ENCODE data around the gene THAP12. TPM values are rescaled to one million over a fixed set of nuclear protein-coding genes. Genes with fewer than 3 reads are reported as not detected.

Gene THAP12, protein sequence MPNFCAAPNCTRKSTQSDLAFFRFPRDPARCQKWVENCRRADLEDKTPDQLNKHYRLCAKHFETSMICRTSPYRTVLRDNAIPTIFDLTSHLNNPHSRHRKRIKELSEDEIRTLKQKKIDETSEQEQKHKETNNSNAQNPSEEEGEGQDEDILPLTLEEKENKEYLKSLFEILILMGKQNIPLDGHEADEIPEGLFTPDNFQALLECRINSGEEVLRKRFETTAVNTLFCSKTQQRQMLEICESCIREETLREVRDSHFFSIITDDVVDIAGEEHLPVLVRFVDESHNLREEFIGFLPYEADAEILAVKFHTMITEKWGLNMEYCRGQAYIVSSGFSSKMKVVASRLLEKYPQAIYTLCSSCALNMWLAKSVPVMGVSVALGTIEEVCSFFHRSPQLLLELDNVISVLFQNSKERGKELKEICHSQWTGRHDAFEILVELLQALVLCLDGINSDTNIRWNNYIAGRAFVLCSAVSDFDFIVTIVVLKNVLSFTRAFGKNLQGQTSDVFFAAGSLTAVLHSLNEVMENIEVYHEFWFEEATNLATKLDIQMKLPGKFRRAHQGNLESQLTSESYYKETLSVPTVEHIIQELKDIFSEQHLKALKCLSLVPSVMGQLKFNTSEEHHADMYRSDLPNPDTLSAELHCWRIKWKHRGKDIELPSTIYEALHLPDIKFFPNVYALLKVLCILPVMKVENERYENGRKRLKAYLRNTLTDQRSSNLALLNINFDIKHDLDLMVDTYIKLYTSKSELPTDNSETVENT
- 10 to 100 TPM; 35.4 to 59.9 (median 42.7) TPM for total RNA-seq

- ATAC-seq (ENCODE audit: low FRiP score) (peak; percentile 97), DNase-seq (ENCODE audit: low spot score) (peak; percentile 84)
- TF ChIP-seq, protein P1, sequence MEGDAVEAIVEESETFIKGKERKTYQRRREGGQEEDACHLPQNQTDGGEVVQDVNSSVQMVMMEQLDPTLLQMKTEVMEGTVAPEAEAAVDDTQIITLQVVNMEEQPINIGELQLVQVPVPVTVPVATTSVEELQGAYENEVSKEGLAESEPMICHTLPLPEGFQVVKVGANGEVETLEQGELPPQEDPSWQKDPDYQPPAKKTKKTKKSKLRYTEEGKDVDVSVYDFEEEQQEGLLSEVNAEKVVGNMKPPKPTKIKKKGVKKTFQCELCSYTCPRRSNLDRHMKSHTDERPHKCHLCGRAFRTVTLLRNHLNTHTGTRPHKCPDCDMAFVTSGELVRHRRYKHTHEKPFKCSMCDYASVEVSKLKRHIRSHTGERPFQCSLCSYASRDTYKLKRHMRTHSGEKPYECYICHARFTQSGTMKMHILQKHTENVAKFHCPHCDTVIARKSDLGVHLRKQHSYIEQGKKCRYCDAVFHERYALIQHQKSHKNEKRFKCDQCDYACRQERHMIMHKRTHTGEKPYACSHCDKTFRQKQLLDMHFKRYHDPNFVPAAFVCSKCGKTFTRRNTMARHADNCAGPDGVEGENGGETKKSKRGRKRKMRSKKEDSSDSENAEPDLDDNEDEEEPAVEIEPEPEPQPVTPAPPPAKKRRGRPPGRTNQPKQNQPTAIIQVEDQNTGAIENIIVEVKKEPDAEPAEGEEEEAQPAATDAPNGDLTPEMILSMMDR (IDR thresholded peaks at IDR 0.05): no peak
These were observed at the start of gene THAP12, which contains the start of gene GVQW3 for GRCh38 chr11:76380977-76381719. THAP12 (minus strand) TSS chr11:76381132; CDS start chr11:76380836, 296 bp downstream. GVQW3 (plus strand) TSS chr11:76381323; CDS start chr11:76381829, 506 bp downstream.

- ATAC-seq (ENCODE audit: low FRiP score): no peak
- TF ChIP-seq, protein P1 (IDR thresholded peaks at IDR 0.05): no peak
- no peak for DNase-seq (ENCODE audit: low spot score)
These were observed 45.7 kb upstream of the THAP12 start for GRCh38 chr11:76426660-76427059.

- no peak for DNase-seq (ENCODE audit: low spot score)
- TF ChIP-seq, protein P1 (IDR thresholded peaks at IDR 0.05): no peak
- no peak for ATAC-seq (ENCODE audit: low FRiP score)
These were observed 44.0 kb upstream of the THAP12 start for GRCh38 chr11:76424891-76425290.

DNA sequence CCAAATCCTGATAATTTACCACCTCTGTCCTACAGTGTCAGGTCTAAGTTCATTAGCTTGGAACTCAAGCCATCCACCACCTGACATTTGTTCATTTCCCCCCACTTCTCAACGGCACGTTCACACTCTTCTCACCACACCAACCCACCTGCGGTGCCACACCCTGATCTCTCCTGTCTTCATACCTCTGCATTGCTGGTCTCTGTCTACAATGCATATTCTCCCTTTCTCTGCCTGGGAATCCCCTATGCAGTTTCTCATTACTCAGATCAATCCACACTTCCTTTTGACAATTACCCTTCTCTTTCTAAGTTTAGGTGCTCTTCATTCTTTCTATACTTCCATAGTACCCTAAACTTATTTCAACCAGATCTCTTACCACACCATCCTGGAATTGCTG is 43.4 kb upstream of the THAP12 start:
- DNase-seq (ENCODE audit: low spot score): no peak

GRCh38 chr11:76419896-76420295 is 39.0 kb upstream of the THAP12 start:
- TF ChIP-seq, protein P1 (IDR thresholded peaks at IDR 0.05): no peak
- no peak for ATAC-seq (ENCODE audit: low FRiP score)
- DNase-seq (ENCODE audit: low spot score): no peak

More for the DNA sequence above, 43.4 kb upstream of the THAP12 start:
- no peak for ATAC-seq (ENCODE audit: low FRiP score)
- TF ChIP-seq, protein P1 (IDR thresholded peaks at IDR 0.05): no peak

DNA sequence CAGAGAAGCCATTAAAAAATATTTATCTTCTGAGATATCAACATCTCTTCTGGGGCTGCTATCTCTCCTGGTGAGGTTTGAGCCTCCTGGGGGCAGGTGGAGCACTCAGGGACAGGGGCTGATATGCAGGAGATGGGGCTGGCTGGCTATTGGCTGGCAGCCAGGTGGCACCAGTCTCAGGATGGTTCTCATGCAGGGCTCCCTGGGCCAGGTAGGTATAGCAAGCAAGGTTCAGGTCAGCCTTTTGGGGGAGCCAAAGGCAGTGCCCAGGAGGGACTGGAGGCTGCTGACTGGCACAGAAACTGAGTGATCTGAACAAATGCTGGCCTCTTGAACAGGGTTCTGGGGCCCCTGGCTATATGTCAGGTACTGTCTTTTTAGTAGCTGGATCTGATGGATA is 34.1 kb upstream of the THAP12 start:
- TF ChIP-seq, protein P1 (IDR thresholded peaks at IDR 0.05): no peak
- DNase-seq (ENCODE audit: low spot score): no peak
- ATAC-seq (ENCODE audit: low FRiP score): no peak
